ENCODE results near the gene DCLK2. TPM values are rescaled to one million over a fixed set of nuclear protein-coding genes. Genes with fewer than 3 reads are reported as not detected.

DCLK2 gene
- total RNA-seq, 1 experiment from 2014 or later = 1.2 TPM

DNA sequence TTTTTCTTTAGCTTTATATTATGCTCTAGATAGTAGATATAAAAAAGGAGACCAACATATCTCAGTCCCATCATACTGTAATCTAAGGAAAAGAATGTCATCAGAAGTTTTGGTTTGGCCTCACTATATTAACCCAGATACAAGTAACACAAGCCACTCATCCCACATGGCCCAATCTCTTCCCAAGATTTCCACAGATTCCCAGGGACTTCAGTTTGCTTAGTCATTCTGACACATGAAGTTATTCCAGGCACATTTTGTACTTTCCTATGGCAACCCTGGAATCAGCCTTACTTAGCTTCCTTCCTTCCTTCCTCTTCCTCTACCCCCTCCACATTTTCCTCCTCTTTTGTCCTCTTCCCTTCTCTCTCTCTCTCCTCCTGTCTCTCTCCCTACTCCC lies 21.7 kb upstream of the DCLK2 start:
- Histone ChIP-seq H2AFZ (ENCODE audit: low read length) (no peak overlapping the region), H3K4me2 (ENCODE audit: low read length) (no peak overlapping the region), H3K4me3 (ENCODE audit: low read length) (no peak overlapping the region), H4K20me1 (ENCODE audit: low read length) (no peaks in the 10 kb centered on the region), H3K79me2 (ENCODE audit: low read length) (no peaks in the 10 kb centered on the region), H3K9me2 (replicated peaks; ENCODE audit: low read length) (no peaks in the 10 kb centered on the region), H3K36me3 (ENCODE audit: low read depth, low read length) (no peaks in the 10 kb centered on the region), H3K27ac (ENCODE audit: low read length) (no peak overlapping the region), H3K9me3 (ENCODE audit: low read length) (no peaks in the 10 kb centered on the region), H3K9ac (ENCODE audit: low read length) (no peak overlapping the region), H3F3A (ENCODE audit: low read length, unreplicated experiment) (no peaks in the 10 kb centered on the region), H3K27me3 (ENCODE audit: low read length) (no peaks in the 10 kb centered on the region), H3K4me1 (ENCODE audit: insufficient read depth, low read length) (no peaks in the 10 kb centered on the region)
- intact Hi-C loops (cut with micrococcal nuclease) = no loop called here
- no peak for ATAC-seq
- no TSS peak for BruUV-seq (replicated peaks)
- CTCF ChIA-PET = no interaction called here
- POLR2A ChIA-PET (ENCODE audit: unreplicated experiment) = no interaction called here
- DNase-seq = no peak
- no peak for TF ChIP-seq CTCF (conservative IDR thresholded peaks at IDR 0.05; ENCODE audit: low read depth, low read length)
- no peak for TF ChIP-seq EZH2 (IDR thresholded peaks at IDR 0.05; ENCODE audit: low read length, unreplicated experiment)
- no peak for TF ChIP-seq EZH2phosphoT487 (IDR thresholded peaks at IDR 0.05; ENCODE audit: borderline replicate concordance, low read length)

DNA sequence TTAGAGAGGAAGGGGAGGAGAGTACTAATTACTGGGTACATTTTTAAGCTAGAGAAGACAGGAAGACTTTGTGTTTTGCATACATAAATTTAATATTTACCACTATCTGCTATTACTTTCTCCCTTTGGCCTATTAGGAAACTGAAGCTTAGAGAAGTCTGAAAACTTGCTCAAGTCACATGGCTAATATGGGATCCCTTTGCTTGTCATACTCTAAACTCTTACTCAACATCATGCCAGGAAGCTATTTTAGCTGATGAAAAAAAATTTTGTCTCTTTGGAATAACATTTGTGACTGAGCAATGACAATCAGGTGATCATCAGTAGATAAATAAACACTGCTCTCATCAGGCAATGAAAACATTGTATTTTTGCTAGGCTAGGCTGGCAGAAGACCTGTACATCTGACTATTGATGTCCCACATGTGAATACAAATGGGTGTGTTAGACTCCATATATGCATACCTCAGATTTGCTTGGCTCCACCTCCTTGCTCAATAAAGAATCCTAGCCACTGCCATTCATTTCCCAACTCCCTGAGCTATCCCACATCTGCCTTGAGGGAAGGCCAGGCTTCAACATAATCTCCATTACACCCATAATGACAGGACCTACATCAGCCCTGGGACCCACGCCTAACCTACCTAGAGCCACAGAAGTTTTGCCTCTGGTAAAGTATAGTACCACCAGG lies 17.0 kb upstream of the DCLK2 start:
- Histone ChIP-seq H3K9me3 (ENCODE audit: low read length) (no peaks in the 10 kb centered on the region), H3K4me3 (ENCODE audit: low read length) (no peak overlapping the region), H3K36me3 (ENCODE audit: low read depth, low read length) (no peaks in the 10 kb centered on the region), H3K4me2 (ENCODE audit: low read length) (no peak overlapping the region), H3F3A (ENCODE audit: low read length, unreplicated experiment) (no peaks in the 10 kb centered on the region), H3K79me2 (ENCODE audit: low read length) (no peaks in the 10 kb centered on the region), H2AFZ (ENCODE audit: low read length) (no peak overlapping the region), H3K27me3 (ENCODE audit: low read length) (no peaks in the 10 kb centered on the region), H3K4me1 (ENCODE audit: insufficient read depth, low read length) (no peaks in the 10 kb centered on the region), H3K27ac (ENCODE audit: low read length) (no peak overlapping the region), H4K20me1 (ENCODE audit: low read length) (no peaks in the 10 kb centered on the region), H3K9me2 (replicated peaks; ENCODE audit: low read length) (no peaks in the 10 kb centered on the region), H3K9ac (ENCODE audit: low read length) (no peak overlapping the region)
- ATAC-seq = no peak
- no TSS peak for BruUV-seq (replicated peaks)
- ChIA-PET POLR2A (ENCODE audit: unreplicated experiment) (interaction anchor here (0.5 kb wide), 1 partner anchor 206 kb away, joined by 4 read pairs; no protein-coding TSS in a partner anchor), CTCF (no interaction called here)
- DNase-seq = no peak
- TF ChIP-seq CTCF (conservative IDR thresholded peaks at IDR 0.05; ENCODE audit: low read depth, low read length) (no peak), EZH2 (IDR thresholded peaks at IDR 0.05; ENCODE audit: low read length, unreplicated experiment) (no peak), EZH2phosphoT487 (IDR thresholded peaks at IDR 0.05; ENCODE audit: borderline replicate concordance, low read length) (no peak)
- intact Hi-C loops (cut with micrococcal nuclease) = no loop called here

- Histone ChIP-seq H3K27me3 (ENCODE audit: low read length) (no peaks in the 10 kb centered on the region), H3K9me2 (replicated peaks; ENCODE audit: low read length) (no peaks in the 10 kb centered on the region), H3K36me3 (ENCODE audit: low read depth, low read length) (no peaks in the 10 kb centered on the region), H3K9me3 (ENCODE audit: low read length) (no peaks in the 10 kb centered on the region), H3K9ac (ENCODE audit: low read length) (no peak overlapping the region), H4K20me1 (ENCODE audit: low read length) (no peaks in the 10 kb centered on the region), H3K4me3 (ENCODE audit: low read length) (no peak overlapping the region), H2AFZ (ENCODE audit: low read length) (no peak overlapping the region), H3F3A (ENCODE audit: low read length, unreplicated experiment) (no peaks in the 10 kb centered on the region), H3K4me1 (ENCODE audit: insufficient read depth, low read length) (no peaks in the 10 kb centered on the region), H3K4me2 (ENCODE audit: low read length) (no peak overlapping the region), H3K79me2 (ENCODE audit: low read length) (no peaks in the 10 kb centered on the region), H3K27ac (ENCODE audit: low read length) (no peak overlapping the region)
- ATAC-seq (no peak), DNase-seq (no peak)
- no TSS peak for BruUV-seq (replicated peaks)
- intact Hi-C loops (cut with micrococcal nuclease) = no loop called here
- CTCF ChIA-PET = no interaction called here
- TF ChIP-seq CTCF (conservative IDR thresholded peaks at IDR 0.05; ENCODE audit: low read depth, low read length) = no peak
- TF ChIP-seq EZH2 (IDR thresholded peaks at IDR 0.05; ENCODE audit: low read length, unreplicated experiment) = no peak
- no peak for TF ChIP-seq EZH2phosphoT487 (IDR thresholded peaks at IDR 0.05; ENCODE audit: borderline replicate concordance, low read length)
- POLR2A ChIA-PET (ENCODE audit: unreplicated experiment) = no interaction called here
These were observed 15.1 kb upstream of the DCLK2 start for GRCh38 chr4:150063128-150063527.
